NCI-H2081 (cell line): Measurements from ENCODE around the gene FAM240A.
"Not testable (repeated sequence)": the region's sequence is repeated elsewhere in the genome, so short reads cannot be mapped to it uniquely, and the experiment has no call there.

Source experiments
- DNase-seq, 2 experiments: peaks; one replicate each; lab custom pipeline; 2025; lab: John Stamatoyannopoulos, UW

FAM240A gene

GRCh38 chr3:46612324-46612723, at the start of gene FAM240A:
TSS of gene FAM240A (plus strand) at chr3:46612525. CDS start at chr3:46612684, 159 bp downstream.
- DNase-seq: no peak

DNA sequence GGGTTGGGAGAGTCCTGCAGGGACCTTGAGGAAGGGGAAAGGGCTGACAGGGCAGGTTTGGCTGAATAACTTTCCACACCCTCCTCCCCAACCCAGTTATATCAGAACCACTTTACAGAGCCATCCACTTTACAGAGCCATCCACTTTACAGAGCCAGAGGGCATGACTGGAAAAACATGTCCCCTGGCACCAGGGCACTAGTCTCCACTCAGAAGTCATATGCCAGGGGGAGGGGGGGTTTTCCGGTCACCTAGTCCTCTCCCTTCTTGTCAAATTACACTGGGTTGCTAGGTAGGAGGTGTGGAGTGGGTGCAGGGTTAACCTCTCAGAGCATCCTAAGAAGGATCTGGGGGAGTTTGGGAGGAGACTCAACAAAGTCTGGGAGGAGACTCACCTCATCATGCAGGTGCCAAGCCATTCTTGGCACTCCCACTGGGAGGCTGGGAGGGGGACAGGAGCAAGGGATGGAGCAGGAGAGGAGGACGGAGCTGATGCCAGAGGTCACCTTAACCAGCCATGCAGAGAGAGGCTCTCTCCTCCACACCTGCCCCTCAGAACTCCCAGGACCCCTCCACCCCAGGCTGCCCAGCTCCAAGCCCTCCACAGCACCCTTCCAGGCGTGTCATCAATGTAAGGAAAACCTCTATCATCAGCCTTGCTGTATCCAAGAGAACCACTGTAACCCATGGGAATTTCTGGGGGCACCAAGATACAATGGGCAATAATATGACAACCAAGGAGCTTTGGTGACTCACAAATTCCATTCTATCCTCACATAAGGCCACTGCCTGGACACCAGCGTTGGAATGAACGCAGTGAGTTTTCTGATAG, 47.9 kb upstream of the FAM240A start:
- DNase-seq: no peak

DNA sequence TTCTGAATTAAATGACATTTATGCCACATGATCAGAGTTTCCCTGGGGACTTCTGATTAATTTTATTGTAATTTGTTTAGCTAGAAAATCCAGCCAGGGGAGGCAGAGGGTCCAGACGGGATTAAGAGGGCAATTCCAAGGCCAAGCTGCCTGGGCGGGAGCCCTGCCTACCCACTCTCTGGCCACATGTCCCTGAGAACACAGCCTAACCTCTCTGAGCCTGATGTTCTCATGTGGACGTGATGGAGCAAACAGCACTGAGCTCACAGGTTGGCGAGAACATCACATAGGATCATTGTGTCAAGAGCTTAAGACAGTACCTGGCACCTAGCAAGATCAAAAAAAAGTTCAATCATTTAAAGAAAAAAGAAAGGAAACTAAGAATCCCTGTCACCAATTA, 47.2 kb upstream of the FAM240A start:
- no peak for DNase-seq

GRCh38 chr3:46565607-46566039, 46.7 kb upstream of the FAM240A start:
- no peak for DNase-seq

DNA sequence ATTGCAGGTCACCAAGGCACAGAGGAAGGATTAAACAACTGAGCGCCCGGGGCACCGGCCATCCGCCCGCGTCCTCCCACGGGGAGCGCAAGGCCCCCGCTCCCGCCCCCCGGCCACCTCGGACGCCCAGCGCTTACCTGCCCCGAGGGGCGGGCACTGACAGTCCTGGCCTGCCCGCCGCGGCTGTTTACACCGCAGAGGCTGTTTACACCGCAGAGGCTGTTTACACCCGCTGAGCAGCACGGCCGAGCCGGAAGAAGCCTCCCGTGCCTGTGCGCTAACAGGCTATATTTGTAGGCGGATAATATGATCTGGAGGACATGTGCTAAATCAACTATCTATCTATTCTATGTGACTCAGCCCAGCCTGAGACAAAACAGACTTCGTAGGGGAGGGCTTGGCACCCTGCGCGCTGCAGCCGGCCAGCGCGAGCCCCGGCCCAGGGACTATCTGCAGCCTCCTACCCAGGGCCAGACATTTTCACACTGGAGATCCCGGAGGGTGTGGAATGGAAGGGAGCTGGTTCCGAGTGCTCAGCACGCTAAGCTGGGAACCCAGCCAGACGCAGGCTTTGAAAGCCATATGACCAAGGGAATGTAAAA, 46.2 kb upstream of the FAM240A start, which contains the start of gene LRRC2:
TSS of gene LRRC2 (minus strand) at position 263 of the 602 bp plus-strand sequence. CDS start 14,711 bp downstream, outside the sequence.
- peak in 1 of 2 experiments; percentile 4 for DNase-seq

- DNase-seq: no peak
Observed at GRCh38 chr3:46571684-46572083, 40.6 kb upstream of the FAM240A start.

GRCh38 chr3:46573701-46574100, 38.6 kb upstream of the FAM240A start:
- DNase-seq: no peak

DNA sequence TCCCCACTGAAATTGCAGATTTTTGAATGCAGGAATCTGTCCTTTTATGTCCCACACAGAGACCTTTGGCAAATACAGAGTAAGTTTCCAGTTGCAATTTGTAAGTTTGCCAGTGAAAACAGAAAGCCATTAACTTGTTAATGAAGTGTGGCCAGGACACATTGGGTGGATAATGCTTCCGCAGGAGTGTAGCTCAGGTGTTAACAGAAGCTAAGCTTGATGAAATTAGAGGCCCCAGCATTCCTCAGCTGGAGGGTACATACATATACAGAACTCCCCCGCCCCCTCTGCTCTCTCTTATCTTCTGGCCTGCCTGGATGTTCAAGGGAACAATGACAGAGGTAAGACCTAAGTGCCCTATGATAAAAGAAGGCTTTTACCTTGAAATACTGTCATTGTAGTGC, 38.1 kb upstream of the FAM240A start:
- no peak for DNase-seq

GRCh38 chr3:46574881-46575576, 37.3 kb upstream of the FAM240A start:
- DNase-seq: no peak

DNA sequence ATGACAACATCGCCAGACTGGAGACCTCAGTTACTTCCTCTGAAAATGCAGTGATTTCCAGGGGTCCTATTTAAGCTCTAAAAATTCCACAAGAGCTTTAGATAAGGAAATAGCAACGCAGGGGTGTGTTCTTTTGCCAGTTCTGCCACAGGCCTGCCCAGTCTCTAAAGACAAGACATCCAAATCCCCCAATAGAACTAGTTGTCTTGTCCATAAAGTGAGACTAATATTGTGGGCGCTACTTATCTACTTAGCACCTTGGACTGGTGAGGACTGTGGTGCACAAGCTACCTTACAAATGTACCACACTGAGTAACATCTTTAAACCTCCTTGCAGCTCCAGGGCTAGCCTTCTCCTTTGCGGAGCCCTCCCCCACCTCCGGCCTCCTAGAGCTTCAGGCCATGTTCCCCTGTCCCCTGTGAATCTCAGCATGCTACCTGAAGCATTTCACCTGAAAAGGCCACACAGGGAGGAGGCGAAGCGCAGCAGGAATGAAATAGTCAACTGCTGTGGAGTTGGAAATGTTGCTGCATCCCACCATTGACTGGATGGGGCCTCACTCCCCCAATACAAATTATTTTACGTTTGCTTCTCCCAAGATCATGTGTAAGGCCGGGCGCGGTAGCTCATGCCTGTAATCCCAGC, 36.6 kb upstream of the FAM240A start:
- no peak for DNase-seq

- no peak for DNase-seq
Observed at GRCh38 chr3:46576386-46576785, 35.9 kb upstream of the FAM240A start.

DNA sequence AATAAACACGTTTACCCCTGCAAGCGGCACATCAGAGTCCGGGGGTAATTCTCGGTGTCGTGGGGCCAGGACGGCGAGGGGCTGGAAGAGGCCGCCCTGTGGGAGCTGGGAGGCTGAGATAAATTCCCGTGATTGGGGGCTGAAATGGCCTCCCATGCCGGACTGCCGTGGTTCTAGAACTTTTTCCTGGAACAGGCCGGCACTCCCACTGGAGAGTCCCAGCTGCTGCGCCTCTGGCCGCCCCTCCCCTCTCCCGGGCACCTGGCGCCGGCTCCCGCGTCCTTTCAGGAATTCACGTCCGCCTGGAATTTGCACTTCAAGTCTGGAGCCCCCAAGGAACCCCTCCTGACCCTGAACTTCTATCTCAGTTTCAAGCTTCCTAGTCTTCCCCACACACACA, 35.4 kb upstream of the FAM240A start:
- no peak for DNase-seq

- not testable (repeated sequence) for DNase-seq
Observed at GRCh38 chr3:46577580-46578249, 34.6 kb upstream of the FAM240A start.

- peak in 1 of 2 experiments; percentile 61 for DNase-seq
Observed at GRCh38 chr3:46578973-46579755, 33.2 kb upstream of the FAM240A start.

DNA sequence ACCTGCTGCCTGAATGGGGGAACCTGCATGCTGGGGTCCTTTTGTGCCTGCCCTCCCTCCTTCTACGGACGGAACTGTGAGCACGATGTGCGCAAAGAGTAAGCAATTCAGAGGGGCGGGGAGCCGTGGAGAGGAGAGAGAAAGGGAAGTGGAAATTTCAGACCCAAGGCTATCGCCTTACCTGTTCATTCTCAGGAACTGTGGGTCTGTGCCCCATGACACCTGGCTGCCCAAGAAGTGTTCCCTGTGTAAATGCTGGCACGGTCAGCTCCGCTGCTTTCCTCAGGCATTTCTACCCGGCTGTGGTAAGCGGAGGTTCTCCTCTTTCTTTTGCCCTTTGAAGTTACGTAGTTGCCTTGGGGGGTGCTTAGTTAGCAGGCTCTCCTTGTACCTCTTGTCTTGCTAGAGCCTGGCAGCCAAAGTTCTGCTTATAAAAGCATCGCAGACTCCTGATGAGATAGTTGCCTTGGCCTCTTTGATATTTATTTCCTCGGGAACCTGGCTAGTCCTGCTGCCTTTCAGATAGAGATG, 32.5 kb upstream of the FAM240A start:
- DNase-seq: no peak

DNA sequence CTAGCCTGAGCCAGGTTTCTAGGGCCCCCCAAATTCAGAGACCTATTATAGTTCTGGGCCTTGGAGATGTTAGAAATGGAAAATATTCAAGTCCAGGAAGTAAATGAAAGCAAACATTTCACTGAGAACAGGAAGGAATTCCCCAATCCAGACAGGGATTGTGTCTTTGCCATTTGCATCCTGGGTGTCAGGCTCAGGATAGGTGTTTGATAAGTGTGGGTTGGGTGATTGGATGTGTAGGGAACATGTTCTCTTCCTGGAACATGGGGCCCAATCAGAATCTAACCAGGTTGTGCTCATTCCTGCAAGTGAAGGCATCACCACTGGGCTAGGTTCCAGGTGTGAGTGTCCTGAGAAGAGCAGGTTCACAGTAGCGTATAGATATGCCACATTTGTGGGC, 31.6 kb upstream of the FAM240A start:
- no peak for DNase-seq

GRCh38 chr3:46584598-46585467, 27.5 kb upstream of the FAM240A start:
- no peak for DNase-seq

- peak in 1 of 2 experiments; percentile 22 for DNase-seq
Observed at GRCh38 chr3:46585799-46586693, 26.3 kb upstream of the FAM240A start.
